Activated naive CD8-positive, alpha-beta T cell treated with anti-CD3 and anti-CD28 coated beads for 36 hours (primary cell): Measurements from ENCODE around the gene ABCF2. TPM values are rescaled to one million over a fixed set of nuclear protein-coding genes. Genes with fewer than 3 reads are reported as not detected.

Source experiments
- DNase-seq: peaks from one replicate; pipeline ENCODE4 v3.0.0; 2021
- H3K27ac Mint-ChIP-seq: one replicate; pipeline ENCODE4 v1.8.0; 2022; ENCODE audit warnings: mild to moderate bottlenecking, moderate library complexity, mixed read lengths
- H3K27me3 Mint-ChIP-seq: one replicate; pipeline ENCODE4 v1.8.0; 2022; ENCODE audit warnings: mild to moderate bottlenecking, mixed read lengths
- H3K36me3 Mint-ChIP-seq: one replicate; pipeline ENCODE4 v1.8.0; 2021; ENCODE audit warnings: mild to moderate bottlenecking, mixed read lengths
- H3K4me1 Mint-ChIP-seq: one replicate; pipeline ENCODE4 v1.8.0; 2021; ENCODE audit warnings: mixed read lengths
- H3K4me3 Mint-ChIP-seq: one replicate; pipeline ENCODE4 v1.8.0; 2022; ENCODE audit warnings: mild to moderate bottlenecking, moderate library complexity, mixed read lengths
- H3K9me3 Mint-ChIP-seq: one replicate; pipeline ENCODE4 v1.8.0; 2022; ENCODE audit warnings: mixed read lengths
- total RNA-seq, 2 experiments: library from RNA; stranded (reverse); gene quantifications; one replicate each; pipeline ENCODE4 v1.2.3, GENCODE V29; 2021

Gene ABCF2
- 10 to 100 TPM; 85.2 to 87.5 TPM for total RNA-seq

DNA sequence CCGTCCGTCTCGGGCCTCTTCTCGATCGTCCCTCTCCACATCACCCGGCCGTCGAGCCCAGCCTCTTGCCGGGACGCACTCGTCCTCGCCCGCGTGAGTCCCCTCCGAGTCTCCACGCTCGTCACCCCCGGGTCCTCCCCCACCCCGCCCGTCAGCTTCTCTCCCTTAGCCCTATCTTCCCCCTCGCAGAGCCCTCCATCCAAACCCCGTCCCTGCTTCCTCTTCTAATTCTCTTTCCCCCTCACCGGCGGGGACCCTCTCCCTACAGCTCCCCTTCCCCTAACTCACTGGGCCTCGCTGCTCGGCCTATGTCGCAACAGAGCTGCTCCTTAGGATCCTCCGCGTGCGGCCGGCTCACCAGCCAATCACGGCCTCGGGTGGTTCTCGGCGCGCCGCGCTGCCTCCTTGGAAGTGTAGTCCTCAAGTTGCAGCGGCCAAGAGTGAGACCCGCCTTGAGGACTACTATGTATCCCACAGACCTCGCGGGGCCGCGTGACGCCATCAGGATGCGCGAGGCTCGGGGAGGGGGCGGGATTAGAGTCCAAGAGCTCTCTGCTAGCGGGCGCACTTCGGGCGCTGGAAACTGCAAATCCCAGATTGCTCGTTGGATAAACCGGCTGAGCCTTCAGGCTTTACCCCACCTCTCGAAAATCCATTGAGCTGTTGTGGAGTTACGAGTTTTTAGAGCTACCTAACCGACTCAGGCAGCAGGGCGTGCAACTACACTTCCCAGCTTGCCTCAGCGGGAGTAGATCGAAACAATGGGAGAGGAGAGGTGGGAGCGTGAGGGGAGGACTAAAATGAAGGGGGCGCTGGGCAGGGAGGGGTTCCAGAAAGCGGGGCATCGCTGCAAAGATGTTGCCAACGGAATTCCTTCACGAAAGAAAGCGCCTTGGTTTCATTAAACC lies at the start of gene ABCF2:
Gene ABCF2, minus strand, starts transcription at position 331 of the 908 bp plus-strand sequence. CDS start 747 bp downstream, outside the sequence.
- peak; percentile 96 for DNase-seq
- Mint-ChIP-seq H3K4me3 (peak within 1 kb of the TSS; percentile 100), H3K27me3 (no peaks in the 10 kb centered on the region), H3K27ac (peak within 1 kb of the TSS; percentile 99), H3K4me1 (peaks cover 41% of the 10 kb centered on the region), H3K36me3 (peaks cover 31% of the 10 kb centered on the region), H3K9me3 (no peaks in the 10 kb centered on the region)

DNA sequence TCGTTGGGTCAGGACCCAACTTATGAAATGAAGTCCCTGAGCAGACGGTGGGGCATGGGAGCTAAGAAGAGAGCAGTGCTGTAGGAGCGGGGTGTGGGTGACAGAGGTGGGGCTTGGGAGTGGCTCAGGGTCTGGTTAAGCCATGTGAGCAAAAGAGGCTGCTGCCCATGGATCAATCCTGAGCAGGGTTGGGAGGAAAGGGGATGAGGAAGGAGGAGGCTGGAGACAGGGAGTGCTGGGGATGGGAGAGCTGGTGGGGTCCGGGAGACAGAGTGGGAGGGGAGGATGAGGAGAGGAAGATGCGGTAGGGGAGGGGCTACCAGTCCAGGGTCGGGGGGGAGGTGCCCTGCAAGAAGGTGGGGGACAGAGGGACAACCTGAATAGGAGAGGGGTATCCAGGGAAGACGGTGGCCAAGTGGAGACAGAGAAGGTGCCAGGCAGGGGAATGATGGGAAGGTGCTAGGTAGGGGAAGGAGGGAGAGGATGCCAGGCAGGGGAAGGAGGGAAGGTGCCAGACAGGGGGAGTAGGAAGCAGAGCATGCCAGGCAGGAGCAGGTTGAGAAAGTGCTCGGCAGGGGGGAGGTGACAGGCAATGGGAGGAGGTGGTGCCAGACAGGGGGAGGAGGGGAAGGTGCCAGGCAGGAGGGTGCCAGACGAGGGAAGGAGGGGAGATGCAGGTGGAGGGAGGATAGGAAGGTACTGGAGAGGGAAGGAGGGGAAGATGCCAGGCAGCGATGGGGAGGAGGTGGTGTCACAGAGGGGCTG lies 49.0 kb upstream of the ABCF2 start:
- peak overlapping the region; percentile 73 for H3K4me3 Mint-ChIP-seq
- no peak for DNase-seq
- H3K27ac Mint-ChIP-seq = no peak overlapping the region
- H3K36me3 Mint-ChIP-seq = no peaks in the 10 kb centered on the region
- H3K9me3 Mint-ChIP-seq = no peaks in the 10 kb centered on the region
- H3K27me3 Mint-ChIP-seq = no peaks in the 10 kb centered on the region
- H3K4me1 Mint-ChIP-seq = peaks cover 25% of the 10 kb centered on the region

DNA sequence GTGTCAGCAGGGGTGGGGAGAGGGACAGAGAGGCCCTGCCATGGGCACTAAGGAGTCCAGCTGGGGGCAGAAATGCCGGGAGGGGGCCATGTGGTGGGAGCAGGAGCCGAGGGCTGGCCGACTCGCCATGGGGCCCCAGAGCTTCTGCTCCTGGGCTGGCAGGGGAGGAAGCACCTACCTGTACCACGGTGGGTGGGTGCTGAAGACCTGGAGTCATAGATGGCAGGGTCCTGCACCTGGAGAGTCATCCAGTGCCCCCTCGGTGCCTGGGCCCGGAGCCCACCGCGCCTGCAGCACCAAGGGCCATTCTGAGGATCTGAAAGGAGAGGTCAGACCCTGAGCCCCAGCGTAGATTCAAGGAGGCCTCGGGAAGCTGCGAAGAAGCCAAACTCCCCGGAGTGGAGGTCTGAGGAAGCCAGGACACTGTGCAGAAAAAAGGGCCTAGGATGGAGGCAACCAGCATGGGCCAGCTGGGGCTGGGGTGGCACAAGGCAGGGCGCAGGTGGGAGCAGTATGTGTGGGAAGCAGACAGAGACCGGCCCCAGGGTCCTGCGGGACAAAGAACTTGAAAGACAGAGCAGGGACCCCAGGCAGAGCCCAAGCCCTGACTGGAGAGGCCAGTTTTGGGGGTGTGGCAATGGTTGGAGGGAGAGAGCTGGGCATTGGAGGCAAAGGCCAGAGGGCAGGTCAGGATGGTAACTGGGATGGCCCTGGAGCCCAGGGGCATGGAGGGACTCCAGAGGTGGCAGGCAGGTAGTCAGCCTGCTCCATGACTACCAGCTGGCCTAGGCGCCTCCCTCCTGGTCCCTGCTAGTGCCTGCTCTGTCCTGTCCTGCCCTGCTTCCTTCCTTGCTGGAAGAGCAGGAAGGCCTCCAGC lies 48.2 kb upstream of the ABCF2 start:
- H3K9me3 Mint-ChIP-seq = no peaks in the 10 kb centered on the region
- H3K27ac Mint-ChIP-seq = no peak overlapping the region
- H3K27me3 Mint-ChIP-seq = no peaks in the 10 kb centered on the region
- H3K4me3 Mint-ChIP-seq = peak overlapping the region; percentile 73
- no peak for DNase-seq
- peaks cover 25% of the 10 kb centered on the region for H3K4me1 Mint-ChIP-seq
- no peaks in the 10 kb centered on the region for H3K36me3 Mint-ChIP-seq

DNA sequence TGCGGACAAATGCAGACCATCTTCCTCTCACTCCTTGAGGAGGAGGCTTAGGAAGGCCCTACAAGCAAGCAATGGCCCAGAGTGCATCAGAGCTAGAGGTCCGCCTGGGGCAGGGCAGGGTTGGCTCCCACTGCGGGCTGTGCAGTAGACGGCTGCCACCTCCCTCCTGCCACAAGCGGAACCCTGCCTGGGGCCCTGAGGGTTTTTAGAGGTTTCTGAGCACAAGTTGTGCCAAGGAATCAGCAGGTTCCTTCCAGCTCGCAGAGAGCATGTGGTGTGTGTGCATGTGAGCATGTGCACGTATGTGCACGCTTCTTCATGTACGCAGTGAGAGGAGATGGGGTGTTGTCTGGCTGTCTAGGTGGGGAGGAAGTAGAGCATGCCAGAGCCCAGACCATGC lies 47.4 kb upstream of the ABCF2 start:
- Mint-ChIP-seq H3K4me3 (no peak overlapping the region), H3K27ac (no peak overlapping the region), H3K9me3 (no peaks in the 10 kb centered on the region), H3K36me3 (no peaks in the 10 kb centered on the region), H3K4me1 (peaks cover 25% of the 10 kb centered on the region), H3K27me3 (no peaks in the 10 kb centered on the region)
- DNase-seq = no peak

DNA sequence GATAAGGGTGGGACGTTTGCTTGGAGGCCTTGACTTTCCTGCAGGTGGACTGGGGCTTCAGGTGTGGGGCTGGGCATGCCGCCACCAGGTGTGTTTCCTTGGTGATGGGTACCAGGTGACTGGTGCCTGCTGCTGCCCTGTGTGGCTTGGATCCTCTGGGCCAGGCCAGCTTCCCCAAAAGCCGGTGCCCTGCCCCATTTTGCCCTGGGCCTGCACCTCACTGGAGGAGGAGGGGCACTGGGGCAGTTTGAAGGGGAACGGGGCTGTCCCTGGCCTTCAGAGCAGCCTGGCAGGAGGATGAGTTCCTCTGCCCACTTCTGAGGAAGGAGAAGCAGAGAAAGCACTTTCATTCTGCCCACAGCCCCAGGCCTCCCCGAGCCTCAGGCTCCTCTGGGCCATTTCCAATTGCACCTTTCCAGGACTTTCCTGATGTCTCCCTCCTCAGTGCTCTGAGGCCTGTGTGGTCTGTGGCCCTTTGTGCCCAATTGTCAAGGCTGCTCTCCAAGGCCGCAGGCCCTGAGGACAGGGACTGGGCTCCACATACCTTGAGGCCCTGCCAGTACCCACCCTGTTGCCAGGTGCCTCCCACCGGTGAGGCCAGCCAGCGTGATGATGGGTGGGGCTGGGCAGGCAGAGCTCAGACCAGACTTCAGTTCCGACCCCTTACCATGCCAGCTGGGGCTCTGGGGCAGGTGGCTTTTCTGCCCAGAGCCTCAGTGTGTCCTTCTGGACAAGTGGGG lies 46.8 kb upstream of the ABCF2 start:
- Mint-ChIP-seq H3K4me1 (peaks cover 25% of the 10 kb centered on the region), H3K4me3 (no peak overlapping the region), H3K27ac (no peak overlapping the region), H3K36me3 (no peaks in the 10 kb centered on the region), H3K27me3 (no peaks in the 10 kb centered on the region), H3K9me3 (no peaks in the 10 kb centered on the region)
- no peak for DNase-seq

DNA sequence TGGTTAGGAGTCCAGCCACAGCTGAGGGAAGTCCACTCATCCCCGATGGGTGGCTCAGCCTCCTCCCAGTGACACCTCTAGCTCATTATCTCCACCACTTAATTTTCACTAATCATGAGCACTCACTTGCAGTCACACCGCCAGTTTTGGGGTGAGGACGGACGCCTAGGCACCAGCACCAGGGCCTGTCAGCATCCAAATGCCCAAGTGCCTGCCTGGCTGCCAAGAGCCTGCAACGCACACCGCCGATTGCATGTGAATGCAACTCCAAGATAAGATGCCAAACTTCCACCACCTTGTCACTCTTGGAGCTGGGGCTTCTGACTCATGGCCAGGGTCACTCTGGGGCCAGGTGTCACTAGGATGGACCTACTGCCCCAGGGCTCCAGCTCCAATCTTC lies 45.9 kb upstream of the ABCF2 start:
- Mint-ChIP-seq H3K9me3 (no peaks in the 10 kb centered on the region), H3K4me3 (no peak overlapping the region), H3K4me1 (peaks cover 25% of the 10 kb centered on the region), H3K27me3 (no peaks in the 10 kb centered on the region), H3K27ac (no peak overlapping the region), H3K36me3 (no peaks in the 10 kb centered on the region)
- DNase-seq = no peak

DNA sequence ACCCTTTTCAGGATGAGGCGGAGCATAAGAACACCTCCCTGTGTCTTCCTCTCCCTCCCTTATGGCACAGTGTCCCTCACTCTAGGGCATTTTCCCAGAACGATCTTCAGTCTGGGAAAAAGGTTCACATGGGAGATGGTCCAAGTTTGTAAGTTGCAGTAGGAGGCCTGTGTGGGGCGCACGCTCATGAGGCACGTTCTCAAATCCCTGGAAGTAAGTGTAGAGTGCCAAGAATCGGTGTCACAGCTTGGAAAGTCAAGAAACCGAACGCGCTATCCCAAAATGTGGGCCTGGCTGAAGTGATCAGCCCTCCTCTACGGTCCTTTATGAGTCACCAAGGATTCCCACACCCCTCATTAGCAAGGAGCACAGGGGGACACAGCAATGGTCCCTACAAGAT lies 45.4 kb upstream of the ABCF2 start:
- Mint-ChIP-seq H3K4me1 (peaks cover 23% of the 10 kb centered on the region), H3K27ac (peak overlapping the region; percentile 1), H3K36me3 (no peaks in the 10 kb centered on the region), H3K27me3 (no peaks in the 10 kb centered on the region), H3K4me3 (no peak overlapping the region), H3K9me3 (no peaks in the 10 kb centered on the region)
- DNase-seq = no peak

DNA sequence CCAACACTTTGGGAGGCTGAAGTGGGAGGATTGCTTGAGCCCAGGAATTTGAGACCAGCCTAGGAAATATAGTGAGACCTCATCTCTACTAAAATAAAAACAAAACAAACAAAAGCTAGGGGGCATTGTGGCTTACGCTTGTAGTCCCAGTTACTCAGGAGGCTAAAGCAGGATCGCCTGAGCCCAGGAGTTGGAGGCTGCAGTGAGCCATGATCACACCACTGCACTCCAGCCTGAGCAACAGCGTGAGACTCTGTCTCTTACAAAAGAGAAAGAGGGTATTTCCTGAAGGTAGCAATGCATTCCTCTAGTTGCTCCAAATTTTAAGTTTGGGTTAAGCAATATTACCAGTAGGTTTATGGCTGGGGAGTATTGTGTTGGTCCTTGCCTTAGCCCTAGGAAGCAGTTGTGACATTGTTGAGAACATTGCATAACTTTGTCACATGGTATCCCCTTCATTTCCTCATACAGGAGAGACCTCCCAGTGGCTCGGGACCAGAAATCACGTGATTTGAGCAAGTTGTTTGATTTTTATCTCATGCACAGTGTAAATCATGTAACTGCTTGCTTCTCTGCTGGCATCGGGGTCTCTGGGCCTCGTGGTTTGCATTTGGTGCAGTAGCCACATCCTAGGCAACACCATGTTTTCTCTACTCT lies 44.8 kb upstream of the ABCF2 start:
- H3K4me3 Mint-ChIP-seq = no peak overlapping the region
- H3K27me3 Mint-ChIP-seq = no peaks in the 10 kb centered on the region
- H3K9me3 Mint-ChIP-seq = no peaks in the 10 kb centered on the region
- H3K36me3 Mint-ChIP-seq = no peaks in the 10 kb centered on the region
- H3K27ac Mint-ChIP-seq = peak overlapping the region; percentile 1
- H3K4me1 Mint-ChIP-seq = peaks cover 19% of the 10 kb centered on the region
- DNase-seq = no peak

DNA sequence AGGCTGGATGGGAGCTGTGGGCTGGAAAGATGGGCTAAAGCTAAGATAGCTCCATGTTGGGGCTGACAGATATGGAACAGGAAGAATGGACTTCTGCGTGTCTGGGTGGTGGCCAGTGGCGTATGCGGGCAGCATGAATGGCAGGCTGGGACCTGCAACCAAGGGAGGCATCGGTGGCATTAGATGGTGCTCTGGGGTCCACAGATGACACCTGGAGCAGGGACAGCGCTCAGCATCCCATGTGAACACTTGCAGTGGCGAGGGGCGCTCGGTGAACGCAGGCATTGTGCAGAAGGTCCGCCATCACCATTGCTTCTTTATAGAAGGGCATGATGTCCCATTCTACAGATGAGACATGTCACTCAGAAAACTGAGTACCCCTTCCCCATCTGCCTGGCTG lies 42.5 kb upstream of the ABCF2 start:
- Mint-ChIP-seq H3K4me3 (no peak overlapping the region), H3K9me3 (no peaks in the 10 kb centered on the region), H3K36me3 (no peaks in the 10 kb centered on the region), H3K27me3 (no peaks in the 10 kb centered on the region), H3K4me1 (peaks cover 9% of the 10 kb centered on the region), H3K27ac (no peak overlapping the region)
- DNase-seq = no peak

DNA sequence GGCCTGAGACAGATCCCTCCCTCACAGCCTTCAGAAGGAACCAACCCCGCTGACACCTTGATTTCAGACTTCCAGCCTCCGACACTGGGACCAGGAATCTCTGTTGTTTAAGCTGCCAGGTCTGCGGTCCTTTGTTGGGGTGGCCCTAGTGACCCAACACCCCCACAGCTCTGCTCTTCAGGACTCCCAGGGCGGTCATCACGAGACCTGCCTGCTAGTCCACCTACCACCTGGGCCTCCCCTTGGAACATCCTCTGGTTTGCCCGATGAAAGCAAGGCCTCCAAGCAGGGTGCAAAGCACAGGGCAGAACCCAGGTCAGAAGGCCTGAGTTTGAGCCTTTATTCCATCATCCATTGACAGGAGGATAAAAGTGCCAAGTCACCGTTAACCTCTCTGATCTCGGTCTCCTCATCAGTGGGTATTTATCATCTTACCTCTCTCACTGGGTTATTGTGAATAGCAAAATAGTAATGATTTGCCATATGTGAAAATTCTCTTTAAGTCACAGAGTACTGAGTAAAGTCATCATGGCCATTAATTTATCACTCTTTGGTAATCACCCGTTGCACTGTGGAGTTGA lies 38.4 kb upstream of the ABCF2 start:
- Mint-ChIP-seq H3K4me1 (no peaks in the 10 kb centered on the region), H3K36me3 (no peaks in the 10 kb centered on the region), H3K27me3 (no peaks in the 10 kb centered on the region), H3K27ac (no peak overlapping the region), H3K4me3 (no peak overlapping the region), H3K9me3 (no peaks in the 10 kb centered on the region)
- no peak for DNase-seq

DNA sequence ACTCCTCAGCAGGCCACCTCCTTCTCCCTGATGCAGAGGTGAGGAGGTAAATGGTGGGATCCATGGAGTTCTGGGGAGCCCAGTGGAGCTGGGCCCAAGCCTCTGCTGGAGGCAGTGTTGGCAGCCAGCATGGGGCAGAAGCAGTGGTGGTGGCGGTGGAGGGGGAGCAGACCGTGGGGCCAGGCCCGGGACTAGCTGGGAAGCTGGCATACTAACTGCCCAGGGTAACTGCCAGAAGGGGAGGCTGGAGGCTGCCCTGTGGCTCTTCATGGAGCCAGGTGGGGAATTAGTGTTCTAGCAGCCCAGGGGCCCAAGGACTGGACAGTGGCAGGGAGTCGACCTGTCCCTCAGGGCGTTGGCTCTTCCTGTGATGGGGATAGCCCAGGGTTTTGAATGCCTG lies 37.6 kb upstream of the ABCF2 start:
- H3K27me3 Mint-ChIP-seq = no peaks in the 10 kb centered on the region
- no peak overlapping the region for H3K4me3 Mint-ChIP-seq
- H3K36me3 Mint-ChIP-seq = no peaks in the 10 kb centered on the region
- H3K9me3 Mint-ChIP-seq = no peaks in the 10 kb centered on the region
- no peak overlapping the region for H3K27ac Mint-ChIP-seq
- no peak for DNase-seq
- H3K4me1 Mint-ChIP-seq = no peaks in the 10 kb centered on the region

DNA sequence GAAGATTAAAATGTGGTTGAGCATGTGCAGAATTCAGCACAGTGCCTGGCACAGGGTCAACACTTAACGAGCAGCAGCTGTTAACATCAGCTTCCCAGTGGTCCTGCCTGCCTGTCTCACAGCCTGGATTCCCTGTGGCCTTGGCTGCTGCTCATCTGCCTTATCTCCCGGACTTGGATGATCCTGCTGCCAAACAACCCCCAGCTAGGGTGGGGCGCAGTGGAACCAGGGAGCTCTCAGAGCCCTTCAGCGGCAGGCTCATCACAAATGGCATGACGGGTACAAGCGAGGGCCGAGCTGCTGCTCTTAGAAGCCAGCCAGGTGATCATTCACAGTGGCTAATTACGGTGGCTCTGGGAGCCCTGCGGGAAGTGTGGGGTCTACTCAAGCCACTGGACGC lies 34.5 kb upstream of the ABCF2 start:
- Mint-ChIP-seq H3K36me3 (no peaks in the 10 kb centered on the region), H3K4me1 (no peaks in the 10 kb centered on the region), H3K9me3 (no peaks in the 10 kb centered on the region), H3K27ac (no peak overlapping the region), H3K4me3 (no peak overlapping the region), H3K27me3 (no peaks in the 10 kb centered on the region)
- no peak for DNase-seq

DNA sequence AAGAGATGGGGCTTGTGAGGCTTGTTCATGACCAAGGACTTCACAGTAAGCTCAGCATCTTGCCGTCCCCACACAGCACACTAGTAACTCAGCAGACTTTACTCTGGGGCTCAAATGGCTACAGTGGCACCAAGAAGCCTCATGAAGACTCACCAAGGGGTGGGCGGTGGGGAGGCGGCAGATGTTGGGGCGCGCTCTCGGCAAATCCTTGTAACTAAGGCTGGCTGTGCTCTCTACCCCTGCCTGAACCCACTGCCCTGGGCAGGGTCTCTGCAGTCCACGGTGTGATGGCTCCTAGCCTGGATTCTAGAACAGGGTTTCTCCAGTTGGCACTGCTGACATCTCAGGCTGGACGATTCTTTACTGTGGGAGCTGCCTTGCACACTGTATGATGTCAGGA lies 33.9 kb upstream of the ABCF2 start:
- no peak for DNase-seq
- no peak overlapping the region for H3K27ac Mint-ChIP-seq
- H3K9me3 Mint-ChIP-seq = no peaks in the 10 kb centered on the region
- no peaks in the 10 kb centered on the region for H3K27me3 Mint-ChIP-seq
- no peaks in the 10 kb centered on the region for H3K4me1 Mint-ChIP-seq
- no peaks in the 10 kb centered on the region for H3K36me3 Mint-ChIP-seq
- no peak overlapping the region for H3K4me3 Mint-ChIP-seq

DNA sequence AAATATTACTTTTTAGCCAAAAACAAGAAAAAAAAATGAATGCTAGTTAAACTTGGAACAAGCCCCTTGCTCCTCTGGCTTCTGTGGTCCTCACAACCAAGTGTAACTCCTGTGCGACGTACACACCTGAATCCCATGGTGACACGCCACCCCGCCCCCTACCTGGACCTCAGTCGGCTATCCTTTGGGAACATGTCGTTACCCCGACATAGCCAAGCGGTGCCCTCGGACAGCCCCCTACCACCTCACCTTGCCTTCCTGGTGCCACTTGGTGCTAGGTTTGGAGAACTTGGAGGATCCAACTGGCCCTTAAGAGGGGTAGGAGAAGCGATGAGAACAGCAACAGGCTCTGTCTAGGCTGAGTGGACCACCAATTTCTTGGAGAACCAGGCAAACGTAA lies 33.5 kb upstream of the ABCF2 start:
- no peak for DNase-seq
- Mint-ChIP-seq H3K9me3 (no peaks in the 10 kb centered on the region), H3K4me3 (no peak overlapping the region), H3K36me3 (no peaks in the 10 kb centered on the region), H3K4me1 (no peaks in the 10 kb centered on the region), H3K27ac (no peak overlapping the region), H3K27me3 (no peaks in the 10 kb centered on the region)
